Forelimb muscle (tissue), 1 donor: ENCODE results near the gene CENPL. TPM values are rescaled to one million over a fixed set of nuclear protein-coding genes. Genes with fewer than 3 reads are reported as not detected.
"Not testable (repeated sequence)": the region's sequence is repeated elsewhere in the genome, so short reads cannot be mapped to it uniquely, and the experiment has no call there.

Source experiments
- DNase-seq: peaks from one replicate; pipeline ENCODE4 v3.0.0-alpha.2; 2013; ENCODE audit warnings: low read depth
- polyA plus RNA-seq: library from polyadenylated mRNA; unstranded; fragments of 120-200 nt; gene quantifications from one replicate; pipeline ENCODE4 v1.2.1, GENCODE V29; 2013; ENCODE audit not compliant: insufficient read length

CENPL gene
- polyA plus RNA-seq, 1 donor = 7.7 TPM

GRCh38 chr1:173857363-173857917 is 32.8 kb upstream of the CENPL start:
- no peak for DNase-seq

- no peak for DNase-seq
Observed at GRCh38 chr1:173856903-173857302, 32.2 kb upstream of the CENPL start.

GRCh38 chr1:173856014-173856413 is 31.3 kb upstream of the CENPL start:
- no peak for DNase-seq

GRCh38 chr1:173853074-173853473 is 28.4 kb upstream of the CENPL start:
- no peak for DNase-seq

- no peak for DNase-seq
Observed at GRCh38 chr1:173852105-173852504, 27.4 kb upstream of the CENPL start.

GRCh38 chr1:173832748-173833147 is 8.1 kb upstream of the CENPL start:
- no peak for DNase-seq

- no peak for DNase-seq
Observed at GRCh38 chr1:173827611-173828010, 2.9 kb upstream of the CENPL start.

GRCh38 chr1:173823781-173824314 is 835 bp downstream of the CENPL start:
- no peak for DNase-seq

- no peak for DNase-seq
Observed at GRCh38 chr1:173821680-173822079, 3.0 kb downstream of the CENPL start.

GRCh38 chr1:173818459-173818858 is 6.2 kb downstream of the CENPL start:
- DNase-seq = no peak

- DNase-seq = not testable (repeated sequence)
Observed at GRCh38 chr1:173813654-173814053, 11.0 kb downstream of the CENPL start.

GRCh38 chr1:173802961-173803360 is 21.7 kb downstream of the CENPL start:
- no peak for DNase-seq

- DNase-seq = not testable (repeated sequence)
Observed at GRCh38 chr1:173799995-173800394, 24.7 kb downstream of the CENPL start.

- no peak for DNase-seq
Observed at GRCh38 chr1:173798078-173798477, 26.6 kb downstream of the CENPL start.

- DNase-seq = no peak
Observed at GRCh38 chr1:173789841-173790240, 34.8 kb downstream of the CENPL start.

GRCh38 chr1:173784997-173785396 is 39.7 kb downstream of the CENPL start:
- no peak for DNase-seq

GRCh38 chr1:173779936-173780335 is 44.7 kb downstream of the CENPL start:
- DNase-seq = no peak

GRCh38 chr1:173775578-173776226 is 49.0 kb downstream of the CENPL start:
- no peak for DNase-seq

GRCh38 chr1:173771560-173771959 is 53.1 kb downstream of the CENPL start:
- DNase-seq = no peak

GRCh38 chr1:173770330-173770729 is 54.4 kb downstream of the CENPL start:
- DNase-seq = not testable (repeated sequence)

- no peak for DNase-seq
Observed at GRCh38 chr1:173768827-173769226, 55.9 kb downstream of the CENPL start.

- DNase-seq = no peak
Observed at GRCh38 chr1:173768206-173768605, 56.5 kb downstream of the CENPL start.

GRCh38 chr1:173764331-173764730 is 60.4 kb downstream of the CENPL start:
- not testable (repeated sequence) for DNase-seq

- no peak for DNase-seq
Observed at GRCh38 chr1:173758980-173759379, 65.7 kb downstream of the CENPL start.
